ENCODE data around the gene UPK1A.
"Not testable (repeated sequence)": the region's sequence is repeated elsewhere in the genome, so short reads cannot be mapped to it uniquely, and the experiment has no call there.

The UPK1A gene

DNA sequence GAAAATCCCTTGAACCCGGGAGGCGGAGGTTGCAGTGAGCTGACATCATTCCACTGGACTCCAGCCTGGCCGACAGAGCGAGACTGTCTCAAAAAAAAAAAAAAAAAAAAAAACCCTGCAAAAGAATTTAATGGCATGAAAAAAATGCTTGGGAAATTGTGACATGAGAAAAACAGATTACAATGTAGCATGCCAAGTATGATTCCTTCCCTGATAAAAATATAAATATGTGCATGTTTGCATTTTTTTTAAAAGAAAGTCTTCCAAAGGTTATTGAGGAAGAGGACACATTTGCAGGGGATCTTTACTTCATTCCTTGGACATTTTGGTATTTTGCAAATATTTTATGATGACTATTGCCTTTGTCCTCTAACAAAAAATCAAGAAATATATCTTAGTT lies 23.5 kb downstream of the UPK1A start:
- DNase-seq (ENCODE audit: low read depth in 2 of 2, low spot score in 1 of 2): no peak

DNA sequence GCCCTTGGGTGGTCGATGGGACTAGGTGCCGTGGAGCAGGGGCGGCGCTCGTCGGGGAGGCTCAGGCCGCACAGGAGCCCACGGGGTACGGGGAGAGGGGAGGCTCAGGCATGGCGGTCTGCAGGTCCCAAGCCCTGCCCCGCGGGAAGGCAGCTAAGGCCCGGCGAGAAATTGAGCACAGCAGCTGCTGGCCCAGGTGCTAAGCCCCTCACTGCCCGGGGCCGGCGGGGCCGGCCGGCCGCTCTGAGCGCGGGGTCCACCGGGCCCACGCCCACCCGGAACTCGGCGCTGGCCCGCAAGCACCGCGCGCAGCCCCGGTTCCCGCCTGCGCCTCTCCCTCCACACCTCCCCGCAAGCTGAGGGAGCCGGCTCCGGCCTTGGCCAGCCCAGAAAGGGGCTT lies 24.8 kb downstream of the UPK1A start:
- DNase-seq (ENCODE audit: low read depth in 2 of 2, low spot score in 1 of 2): not testable (repeated sequence)

DNA sequence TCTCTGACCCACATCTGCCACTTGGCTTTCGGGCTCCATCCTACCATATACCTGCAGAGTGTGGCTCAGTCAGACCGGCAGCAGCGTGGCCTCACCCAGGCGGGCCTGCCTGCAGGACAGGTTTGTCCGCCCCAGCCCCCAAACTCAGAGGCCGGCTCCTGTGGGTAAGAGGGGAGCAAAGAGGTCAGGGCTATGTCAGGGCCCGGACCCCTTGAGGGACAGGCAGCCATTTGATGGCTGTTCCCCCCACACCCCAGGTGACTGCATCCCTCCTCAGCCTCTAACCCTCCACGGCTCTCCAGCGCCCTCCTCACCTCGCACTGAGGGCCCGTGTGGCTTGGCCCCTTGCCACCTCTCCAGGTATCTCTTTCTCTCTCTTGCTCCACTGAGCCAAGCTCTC lies 25.7 kb downstream of the UPK1A start:
- no peak for DNase-seq (ENCODE audit: low read depth in 2 of 2, low spot score in 1 of 2)

DNA sequence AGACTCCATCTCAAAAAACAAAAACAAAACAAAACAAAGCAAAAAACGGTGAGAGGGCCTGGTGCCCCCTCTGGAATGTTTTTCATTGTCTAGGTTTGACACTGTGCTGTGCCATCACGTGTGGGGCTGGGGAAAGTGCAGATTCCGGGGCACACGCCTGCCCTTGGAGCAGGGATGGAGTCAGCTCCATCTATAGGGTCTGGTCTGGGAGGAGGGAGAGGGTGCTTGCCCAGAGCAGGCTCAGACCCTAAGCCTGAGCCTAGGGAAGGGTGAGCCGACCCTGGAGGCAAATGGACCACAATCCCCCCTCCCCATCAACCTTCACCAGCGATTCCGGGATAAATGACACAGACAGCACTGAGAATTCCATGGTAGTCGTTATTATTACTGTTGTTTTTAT lies 27.1 kb downstream of the UPK1A start:
- DNase-seq (ENCODE audit: low read depth in 2 of 2, low spot score in 1 of 2): no peak

DNA sequence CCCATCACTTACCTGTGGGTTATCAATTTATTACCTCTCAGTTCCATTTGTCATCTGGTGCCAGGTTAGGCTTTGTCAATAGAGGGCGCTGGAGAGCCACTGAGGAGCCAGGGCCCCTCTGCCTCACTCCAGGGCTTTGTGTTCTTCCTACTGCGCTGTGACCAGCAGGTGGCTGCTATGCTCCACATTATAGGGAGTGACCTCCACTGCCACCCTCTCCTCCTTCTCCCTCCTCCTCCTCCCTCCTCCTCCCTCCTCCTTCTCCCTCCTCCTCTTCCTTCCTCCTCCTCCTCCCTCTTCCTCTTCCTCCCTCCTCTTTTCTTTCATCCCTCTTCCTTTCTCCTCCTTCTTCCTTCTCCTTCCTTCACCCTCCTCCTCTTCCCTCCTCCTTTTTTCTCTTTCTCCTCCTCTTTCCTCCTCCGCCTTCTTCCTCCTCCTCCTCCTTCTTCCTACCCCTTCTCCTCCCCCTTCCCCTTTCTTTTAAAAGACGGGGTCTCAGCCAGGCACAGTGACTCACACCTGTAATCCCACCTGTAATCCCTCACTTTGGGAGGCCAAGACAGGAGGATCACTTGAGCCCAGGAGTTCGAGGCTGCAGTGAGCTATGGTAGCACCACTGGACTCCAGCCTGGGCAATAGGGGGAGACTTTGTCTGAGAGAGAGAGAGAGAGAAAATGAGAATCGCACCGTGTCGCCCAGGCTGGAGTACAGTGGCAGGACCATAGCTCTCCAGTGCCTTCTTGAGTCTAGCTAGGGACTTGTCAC lies 27.7 kb downstream of the UPK1A start:
- DNase-seq (ENCODE audit: low read depth in 2 of 2, low spot score in 1 of 2): peak; percentile 75 to 89

DNA sequence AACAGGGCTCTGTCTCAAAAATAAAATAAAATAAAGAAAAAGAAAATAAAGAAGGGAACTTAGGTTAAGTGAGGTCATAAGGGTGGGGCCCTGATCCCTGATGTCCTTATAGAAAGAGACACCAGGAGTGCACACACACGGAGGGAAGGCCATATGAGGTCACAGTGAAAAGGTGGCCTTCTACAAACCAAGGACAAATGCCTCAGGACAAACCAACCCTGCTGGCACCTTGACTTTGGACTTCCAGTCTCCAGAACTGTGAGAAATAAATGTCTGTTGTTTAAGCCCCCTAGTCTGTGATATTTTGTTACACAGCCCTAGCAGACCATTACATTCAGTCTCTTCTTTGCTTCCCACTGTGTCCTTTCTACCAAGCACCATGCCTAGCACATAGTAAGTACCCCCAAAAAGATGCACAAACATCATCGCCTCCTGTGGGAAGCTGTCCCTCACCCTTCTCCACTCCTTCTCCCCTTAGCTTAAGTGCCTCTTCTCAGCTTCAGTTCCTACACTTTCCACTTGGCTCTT lies 29.6 kb downstream of the UPK1A start:
- no peak for DNase-seq (ENCODE audit: low read depth in 2 of 2, low spot score in 1 of 2)

DNA sequence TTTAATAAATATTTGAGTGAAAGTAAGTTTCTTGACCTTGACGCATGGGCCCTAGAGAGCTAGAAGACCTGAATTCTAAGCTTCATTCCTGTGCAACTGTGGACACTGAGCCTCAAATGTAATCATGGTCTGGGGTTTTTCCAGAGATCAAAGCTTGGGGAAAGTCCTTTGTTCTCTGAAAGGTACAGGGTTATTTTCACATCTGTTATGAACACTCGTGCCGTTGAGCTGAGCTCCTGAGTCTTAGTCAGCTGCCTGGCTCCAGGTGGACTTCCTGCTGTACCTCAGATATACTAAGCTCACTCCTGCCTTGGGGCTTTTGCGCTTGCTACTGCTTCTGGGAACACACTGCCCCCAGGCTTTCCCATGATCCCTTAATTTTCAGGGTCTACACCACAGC lies 30.5 kb downstream of the UPK1A start:
- DNase-seq (ENCODE audit: low read depth in 2 of 2, low spot score in 1 of 2): no peak

DNA sequence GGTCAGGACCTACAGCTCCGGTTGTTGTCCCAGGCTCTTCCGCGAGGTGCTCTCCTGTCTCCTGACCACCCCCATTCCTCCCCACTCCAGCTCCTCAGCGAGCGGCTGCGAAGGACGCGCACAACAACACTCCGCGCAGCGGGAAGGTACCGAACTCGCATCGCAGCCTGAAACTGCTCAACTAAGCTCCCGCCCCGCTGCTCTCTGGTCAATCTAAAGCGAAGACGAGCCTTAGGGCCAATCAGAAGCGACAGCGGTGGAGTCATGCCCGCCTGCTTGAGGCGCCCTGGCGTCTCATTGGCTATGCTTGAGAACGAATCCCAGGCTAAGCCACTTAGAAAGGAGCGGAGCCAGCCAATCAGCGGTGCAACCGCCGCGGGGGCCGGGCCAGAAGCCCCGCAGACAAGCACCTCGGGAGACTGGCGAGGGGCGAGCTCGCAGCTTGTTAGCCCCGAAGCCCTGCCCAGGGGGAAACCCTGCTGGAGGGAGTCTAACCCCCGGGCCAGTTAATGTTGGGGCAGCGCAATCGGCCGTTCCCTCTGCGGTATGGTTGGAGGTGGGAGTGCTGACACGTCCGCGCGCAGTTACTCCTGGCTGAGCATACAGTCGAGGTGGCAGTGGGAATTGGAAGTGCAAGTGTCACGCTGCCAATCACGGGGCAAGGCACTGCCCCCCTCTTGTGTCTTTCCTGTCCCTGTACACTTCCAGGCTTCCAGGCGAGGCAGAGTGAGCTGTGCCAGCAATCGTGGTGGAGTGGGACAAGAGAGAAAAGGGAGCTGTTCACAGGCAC lies 36.1 kb downstream of the UPK1A start:
- peak; percentile 82 to 86 for DNase-seq (ENCODE audit: low read depth in 2 of 2, low spot score in 1 of 2)

DNA sequence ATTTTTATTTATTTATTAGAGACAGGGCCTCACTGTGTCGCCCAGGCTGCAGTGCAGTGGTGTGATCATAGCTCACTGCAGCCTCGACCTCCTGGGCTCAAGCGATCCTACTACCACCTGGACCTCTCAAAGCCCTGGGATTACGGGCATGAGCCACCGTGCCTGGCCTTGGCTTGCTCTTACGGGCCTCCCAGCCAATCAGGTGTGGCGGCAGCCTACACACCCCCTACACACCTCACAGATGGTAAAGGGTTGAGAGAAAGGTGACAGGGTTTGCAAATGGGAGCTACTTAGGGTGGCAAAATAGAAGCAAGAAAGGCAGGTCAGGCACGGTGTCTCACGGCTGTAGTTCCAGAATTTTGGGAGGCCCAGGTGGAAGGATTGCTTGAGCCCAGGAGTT lies 37.0 kb downstream of the UPK1A start:
- DNase-seq (ENCODE audit: low read depth in 2 of 2, low spot score in 1 of 2): no peak

DNA sequence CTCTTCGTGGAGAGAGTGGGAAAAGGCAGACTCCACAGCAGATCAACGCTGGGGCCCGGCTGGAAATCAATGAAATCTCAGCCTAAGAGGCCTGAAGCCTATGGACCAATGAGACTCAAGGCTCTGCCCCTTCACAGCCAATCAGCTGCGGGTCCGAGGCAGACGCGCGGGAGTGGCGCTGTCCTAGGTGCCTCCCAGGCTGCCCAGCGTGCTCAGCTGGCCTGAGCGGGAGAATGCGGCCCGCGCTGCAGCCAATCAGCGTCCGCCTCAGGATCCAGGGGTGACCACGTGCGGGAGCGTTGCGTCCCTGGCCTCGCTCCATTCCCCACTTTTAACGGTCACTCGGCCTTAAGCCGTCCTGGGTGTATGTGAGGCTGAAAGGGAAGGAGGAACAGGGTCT lies 37.9 kb downstream of the UPK1A start, which contains the start of gene ZBTB32:
ZBTB32 (plus strand) TSS at position 341 of the 400 bp plus-strand sequence. CDS start 10,069 bp downstream, outside the sequence.
- DNase-seq (ENCODE audit: low read depth in 2 of 2, low spot score in 1 of 2): no peak

DNA sequence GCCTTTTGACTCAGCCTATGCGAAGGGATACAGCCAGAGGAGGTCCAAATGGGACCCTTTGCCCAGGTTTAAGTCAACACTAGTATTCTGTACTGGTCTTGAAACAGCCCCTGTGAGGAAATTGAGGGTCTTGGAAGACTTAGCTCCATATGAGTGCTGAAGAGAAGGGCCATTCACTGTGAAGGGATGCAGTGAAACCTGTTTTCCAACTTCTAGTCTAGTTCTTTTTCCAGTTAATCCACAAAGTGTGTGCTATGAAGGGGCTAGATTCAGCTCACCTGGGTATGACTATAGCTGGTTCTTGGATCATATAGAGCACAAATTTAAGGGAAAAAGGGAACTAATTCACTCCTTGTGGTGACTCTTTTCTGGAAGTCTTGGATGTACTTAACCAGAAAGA lies 42.1 kb downstream of the UPK1A start:
- no peak for DNase-seq (ENCODE audit: low read depth in 2 of 2, low spot score in 1 of 2)

DNA sequence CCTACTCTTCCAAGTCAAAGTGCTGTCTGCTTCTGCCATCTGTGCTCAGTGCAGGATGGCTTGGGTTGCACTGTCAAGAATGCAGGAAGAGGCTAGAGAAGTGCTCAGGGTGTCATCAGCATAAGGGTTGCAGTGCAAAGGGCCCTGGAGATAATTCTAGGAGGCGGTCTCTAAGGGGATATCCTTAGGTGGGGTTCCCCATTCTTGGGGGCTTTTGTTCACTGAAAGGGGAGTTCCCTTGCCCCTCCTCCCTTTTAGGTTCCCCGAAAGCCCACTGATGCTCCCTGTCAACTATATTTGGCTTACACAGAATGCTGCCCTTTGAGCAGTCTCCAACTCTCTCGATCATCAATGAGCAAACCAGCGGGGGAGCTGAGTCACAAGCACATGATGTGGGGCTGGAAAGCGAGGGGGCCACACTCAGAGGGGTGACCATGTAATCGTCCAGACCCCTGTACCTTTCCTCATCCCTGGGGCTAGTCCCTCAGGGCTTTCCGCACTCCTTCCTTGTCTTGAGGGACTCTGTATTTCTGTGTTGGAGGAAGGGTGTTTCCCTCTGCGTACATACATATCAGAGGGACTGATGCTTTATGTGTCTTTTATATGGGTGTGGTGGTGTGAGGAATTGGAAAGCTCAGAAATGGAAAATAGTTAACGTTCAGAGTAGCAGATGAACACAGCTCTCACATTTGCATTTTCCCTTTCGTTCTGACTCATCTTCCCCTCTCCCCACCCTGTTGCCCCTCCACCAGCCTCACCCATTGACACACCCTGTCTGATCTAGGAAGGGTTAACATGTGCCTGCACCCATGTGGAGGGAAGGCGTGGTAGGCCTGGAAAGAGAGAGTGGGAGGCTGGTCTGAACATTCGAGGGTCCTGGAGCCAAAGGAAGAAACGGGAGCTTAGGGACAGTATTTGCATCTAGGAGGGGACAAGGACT lies 44.7 kb downstream of the UPK1A start:
- DNase-seq (ENCODE audit: low read depth in 2 of 2, low spot score in 1 of 2): no peak

DNA sequence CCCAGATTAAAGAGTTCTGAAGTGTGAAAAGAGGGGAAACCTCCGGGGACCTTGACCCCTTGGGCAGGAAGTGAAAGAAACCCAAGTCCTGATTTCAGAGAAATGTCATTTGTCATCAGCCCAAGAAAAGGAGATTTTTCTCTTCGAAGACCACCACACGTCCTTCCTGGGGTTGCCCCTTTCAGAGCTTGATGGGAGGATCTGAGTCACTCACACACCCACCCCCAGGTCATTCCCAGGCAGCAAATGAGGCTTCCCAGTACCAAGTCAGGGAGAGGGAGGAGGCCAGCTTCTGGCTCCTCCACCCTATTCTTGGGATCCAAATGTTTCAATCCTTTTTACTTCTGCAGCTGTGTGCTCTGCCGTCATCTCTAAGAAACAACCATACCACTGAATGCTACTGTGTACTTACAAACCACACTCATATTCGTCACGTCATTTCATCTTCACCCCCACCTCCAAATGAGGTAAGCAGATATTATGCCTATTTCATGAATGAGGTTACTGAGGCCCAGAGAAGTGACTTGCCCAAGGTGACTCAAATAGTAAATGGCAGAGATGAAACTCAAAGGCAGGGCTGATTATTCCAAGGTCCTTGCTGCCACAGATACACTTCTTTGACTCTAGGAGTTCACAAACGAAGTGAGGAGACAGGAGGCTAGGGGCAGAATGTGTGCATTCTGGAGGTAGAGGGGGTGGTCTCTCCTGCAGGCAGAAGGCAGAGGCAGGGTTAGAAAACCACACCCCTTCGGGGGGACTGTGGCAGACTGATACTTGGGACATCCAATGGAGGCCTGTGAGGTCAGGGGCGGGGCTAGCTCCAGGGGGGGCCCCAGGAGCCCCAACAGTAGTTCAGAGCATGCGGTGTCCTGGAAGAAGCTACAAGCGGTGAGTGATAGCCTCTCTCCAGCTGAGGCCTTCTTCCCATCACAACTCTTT lies 46.5 kb downstream of the UPK1A start:
- no peak for DNase-seq (ENCODE audit: low read depth in 2 of 2, low spot score in 1 of 2)

DNA sequence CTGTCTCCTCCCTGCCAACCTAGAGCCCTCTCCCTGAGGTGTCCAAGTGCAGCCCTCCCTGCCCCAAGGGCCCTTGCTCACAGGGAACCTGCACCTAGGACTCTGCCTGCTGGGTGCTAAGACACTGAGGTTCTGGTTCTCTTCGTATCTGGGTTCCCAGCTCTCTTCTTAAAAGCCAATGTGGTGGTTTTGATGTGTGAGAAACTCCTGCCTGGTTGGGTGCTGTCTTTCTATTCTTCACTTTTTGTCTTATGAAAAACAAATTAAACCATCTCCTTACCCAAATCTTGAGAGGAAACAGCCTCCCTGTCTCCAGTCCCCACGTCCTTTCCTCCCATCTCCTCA lies 47.2 kb downstream of the UPK1A start:
- DNase-seq (ENCODE audit: low read depth in 2 of 2, low spot score in 1 of 2): no peak

DNA sequence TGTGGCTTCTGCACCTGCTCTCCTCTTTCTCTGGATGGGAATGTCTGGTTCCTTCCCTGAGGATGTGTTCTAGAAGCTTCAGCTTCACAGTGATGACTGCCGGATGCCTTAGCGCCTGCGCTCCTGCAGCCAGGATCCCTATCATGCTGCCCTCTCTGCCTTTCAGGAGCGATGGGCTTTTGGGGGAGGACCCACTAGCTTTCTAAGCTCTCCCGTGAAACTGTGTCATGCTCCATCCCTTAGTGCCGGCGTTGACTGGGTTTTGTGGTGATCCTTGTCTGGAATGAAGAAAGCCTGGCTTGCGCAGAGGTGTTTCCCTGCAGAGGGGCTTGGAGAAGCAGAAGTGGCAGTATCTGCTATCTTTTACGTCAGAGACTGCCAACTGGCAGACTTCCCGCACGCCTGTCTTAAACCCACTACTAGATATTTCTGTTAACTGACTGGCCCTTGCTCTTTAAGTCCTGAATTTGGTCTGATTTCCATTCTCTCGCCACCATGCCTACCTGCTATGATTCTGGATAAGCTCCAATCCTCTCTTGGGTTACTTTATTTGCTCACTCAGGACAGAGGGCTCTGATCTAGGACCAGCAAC lies 47.7 kb downstream of the UPK1A start:
- DNase-seq (ENCODE audit: low read depth in 2 of 2, low spot score in 1 of 2): no peak

DNA sequence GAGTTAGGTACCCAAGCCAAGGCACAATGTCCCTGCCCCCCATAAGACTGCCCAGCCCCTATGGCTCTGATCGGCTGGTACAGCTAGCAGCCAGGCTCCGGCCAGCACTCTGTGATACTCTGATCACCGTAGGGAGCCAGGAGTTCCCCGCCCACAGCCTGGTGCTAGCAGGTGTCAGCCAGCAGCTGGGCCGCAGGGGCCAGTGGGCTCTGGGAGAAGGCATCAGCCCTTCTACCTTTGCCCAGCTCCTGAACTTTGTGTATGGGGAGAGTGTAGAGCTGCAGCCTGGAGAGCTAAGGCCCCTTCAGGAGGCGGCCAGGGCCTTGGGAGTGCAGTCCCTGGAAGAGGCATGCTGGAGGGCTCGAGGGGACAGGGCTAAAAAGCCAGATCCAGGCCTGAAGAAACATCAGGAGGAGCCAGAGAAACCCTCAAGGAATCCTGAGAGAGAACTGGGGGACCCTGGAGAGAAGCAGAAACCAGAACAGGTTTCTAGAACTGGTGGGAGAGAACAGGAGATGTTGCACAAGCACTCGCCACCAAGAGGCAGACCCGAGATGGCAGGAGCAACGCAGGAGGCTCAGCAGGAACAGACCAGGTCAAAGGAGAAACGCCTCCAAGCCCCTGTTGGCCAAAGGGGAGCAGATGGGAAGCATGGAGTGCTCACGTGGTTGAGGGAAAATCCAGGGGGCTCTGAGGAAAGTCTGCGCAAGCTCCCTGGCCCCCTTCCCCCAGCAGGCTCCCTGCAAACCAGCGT lies 48.5 kb downstream of the UPK1A start:
- no peak for DNase-seq (ENCODE audit: low read depth in 2 of 2, low spot score in 1 of 2)

DNA sequence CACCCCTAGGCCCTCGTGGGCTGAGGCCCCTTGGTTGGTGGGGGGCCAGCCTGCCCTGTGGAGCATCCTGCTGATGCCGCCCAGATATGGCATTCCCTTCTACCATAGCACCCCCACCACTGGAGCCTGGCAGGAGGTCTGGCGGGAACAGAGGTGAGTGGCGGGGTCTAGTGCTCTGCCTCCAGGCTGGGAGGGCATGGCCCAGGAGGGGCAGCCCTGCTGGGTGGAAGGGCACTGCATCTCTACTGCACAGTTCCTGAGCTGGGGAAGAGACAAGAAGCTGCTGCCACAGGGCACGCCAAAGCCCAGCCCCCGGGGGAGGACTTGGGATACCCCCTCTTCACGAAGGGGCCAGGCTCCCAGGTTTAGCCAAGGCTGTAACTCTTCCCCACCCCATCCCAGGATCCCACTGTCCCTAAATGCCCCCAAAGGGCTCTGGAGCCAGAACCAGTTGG lies 49.1 kb downstream of the UPK1A start:
- no peak for DNase-seq (ENCODE audit: low read depth in 2 of 2, low spot score in 1 of 2)

DNA sequence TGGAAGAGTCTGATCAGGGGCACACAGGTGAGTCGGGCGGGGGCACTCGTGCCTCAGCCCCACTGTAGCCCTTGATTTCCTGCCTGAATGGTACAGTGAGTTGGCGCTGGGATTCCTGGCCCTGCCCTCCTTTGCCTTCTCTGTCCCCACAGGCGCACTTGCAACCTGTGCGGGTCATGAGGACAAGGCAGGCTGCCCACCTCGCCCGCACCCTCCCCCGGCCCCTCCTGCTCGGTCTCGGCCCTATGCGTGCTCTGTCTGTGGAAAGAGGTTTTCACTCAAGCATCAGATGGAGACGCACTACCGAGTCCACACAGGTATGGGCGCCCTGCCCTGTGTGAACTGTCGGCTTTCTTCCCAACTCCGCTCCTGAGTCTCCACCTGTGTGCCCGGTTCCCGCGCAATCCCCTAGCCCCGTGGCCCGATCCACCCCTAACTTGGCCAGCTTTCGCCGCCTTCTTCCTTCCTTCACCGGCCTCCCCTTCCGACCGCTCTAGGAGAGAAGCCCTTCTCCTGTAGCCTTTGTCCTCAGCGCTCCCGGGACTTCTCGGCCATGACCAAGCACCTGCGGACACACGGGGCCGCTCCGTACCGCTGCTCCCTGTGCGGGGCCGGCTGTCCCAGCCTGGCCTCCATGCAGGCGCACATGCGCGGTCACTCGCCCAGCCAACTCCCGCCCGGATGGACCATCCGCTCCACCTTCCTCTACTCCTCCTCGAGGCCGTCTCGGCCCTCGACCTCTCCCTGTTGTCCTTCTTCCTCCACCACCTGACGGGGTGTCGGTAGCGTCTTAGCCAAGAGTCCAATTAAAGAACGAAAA lies 49.9 kb downstream of the UPK1A start:
- no peak for DNase-seq (ENCODE audit: low read depth in 2 of 2, low spot score in 1 of 2)
